HepG2 (cell line): ENCODE measurements around the gene WNK1.

Experiments used
- GTF2F1 ChIP-seq: fragments of 150-350 bp; IDR thresholded peaks from 2 replicates; pipeline ENCODE4 v1.6.1; 2014; ENCODE audit warnings: low read length
- MYC ChIP-seq: sonication (generic); formaldehyde crosslinking; IDR thresholded peaks from 2 replicates; pipeline ENCODE4 v1.9.0; 2021; ENCODE audit warnings: missing genetic modification reagents, borderline replicate concordance
- NFE2L2 ChIP-seq: fragments of 150-350 bp; IDR thresholded peaks from 2 replicates; pipeline ENCODE4 v1.6.1; 2014; ENCODE audit warnings: low read length
- POLR2AphosphoS5 ChIP-seq: IDR thresholded peaks from 2 replicates; pipeline ENCODE4 v1.6.1; 2012; ENCODE audit warnings: low read depth, low read length
- RBM39 ChIP-seq: fragments of 200-400 bp; formaldehyde crosslinking; IDR thresholded peaks from one replicate; pipeline ENCODE4 v1.6.1; 2018; ENCODE audit warnings: antibody characterized with exemption, mild to moderate bottlenecking, low read depth, low read length; ENCODE audit not compliant: poor library complexity, severe bottlenecking
- YY1 ChIP-seq: IDR thresholded peaks from 2 replicates; pipeline ENCODE4 v1.6.1; 2011; ENCODE audit warnings: low read length, low read depth, moderate library complexity, mild to moderate bottlenecking; ENCODE audit not compliant: insufficient read depth, insufficient replicate concordance
- TF ChIP-seq, protein P1 (sequence below): IDR thresholded peaks from 2 replicates; pipeline ENCODE4 v1.6.1; 2012; ENCODE audit warnings: inconsistent platforms
- TF ChIP-seq, protein P2 (sequence below), 2 experiments: IDR thresholded peaks; 2 replicates each; pipeline ENCODE4 v1.6.1; 2011 to 2012; ENCODE audit warnings: low read length in 2 of 2, borderline replicate concordance in 1 of 2, low read depth in 1 of 2, mild to moderate bottlenecking in 1 of 2, moderate library complexity in 1 of 2
- TF ChIP-seq, protein P3 (sequence below): sonication (generic); formaldehyde crosslinking; IDR thresholded peaks from 2 replicates; pipeline ENCODE4 v1.5.1; 2020; ENCODE audit warnings: missing genetic modification reagents, mild to moderate bottlenecking, borderline replicate concordance
- TF ChIP-seq, protein P4 (sequence below): sonication (generic); formaldehyde crosslinking; IDR thresholded peaks from 2 replicates; pipeline ENCODE4 v1.4.0; 2020; ENCODE audit warnings: mild to moderate bottlenecking, missing genetic modification reagents

DNA sequence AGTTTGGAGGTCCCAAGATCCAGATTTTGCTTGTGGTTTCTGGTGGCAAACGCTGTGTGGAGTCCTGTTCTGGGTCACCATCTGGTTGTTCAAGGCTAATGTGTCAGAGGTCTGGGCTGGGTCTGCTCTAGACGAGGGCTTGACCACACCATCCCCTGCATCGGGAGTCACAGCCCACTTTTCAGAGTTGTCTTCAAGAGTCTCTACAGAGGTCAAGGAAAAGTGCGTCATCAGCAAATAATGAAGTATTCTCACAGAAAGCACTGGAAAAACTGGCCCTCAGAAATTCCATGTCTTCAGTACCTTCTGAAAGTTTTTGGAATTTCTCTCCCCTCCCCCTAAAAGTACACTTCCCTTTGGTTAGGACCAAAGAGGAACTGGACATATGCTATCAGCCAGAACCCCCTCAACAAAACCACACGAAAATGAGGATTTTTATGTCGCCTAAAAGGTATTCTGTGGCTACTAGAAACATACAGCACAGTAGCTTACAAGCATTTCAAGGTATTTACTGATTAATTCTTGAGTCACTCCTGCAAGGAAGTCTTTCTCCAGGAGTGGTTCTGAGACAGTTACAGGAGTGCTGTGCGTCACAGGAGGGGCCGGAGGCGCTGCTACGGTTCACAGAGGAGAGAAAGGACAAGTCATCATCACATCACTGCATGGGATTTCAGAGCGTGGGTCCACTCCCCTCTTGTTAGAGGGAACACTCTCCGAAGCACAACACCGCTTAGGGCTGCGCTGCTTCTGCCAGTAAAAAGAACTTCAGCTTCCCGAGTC, 161.7 kb downstream of the WNK1 start:
- TF ChIP-seq, protein P1, sequence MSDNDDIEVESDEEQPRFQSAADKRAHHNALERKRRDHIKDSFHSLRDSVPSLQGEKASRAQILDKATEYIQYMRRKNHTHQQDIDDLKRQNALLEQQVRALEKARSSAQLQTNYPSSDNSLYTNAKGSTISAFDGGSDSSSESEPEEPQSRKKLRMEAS = no peak
- TF ChIP-seq YY1 = no peak
- TF ChIP-seq, protein P2, sequence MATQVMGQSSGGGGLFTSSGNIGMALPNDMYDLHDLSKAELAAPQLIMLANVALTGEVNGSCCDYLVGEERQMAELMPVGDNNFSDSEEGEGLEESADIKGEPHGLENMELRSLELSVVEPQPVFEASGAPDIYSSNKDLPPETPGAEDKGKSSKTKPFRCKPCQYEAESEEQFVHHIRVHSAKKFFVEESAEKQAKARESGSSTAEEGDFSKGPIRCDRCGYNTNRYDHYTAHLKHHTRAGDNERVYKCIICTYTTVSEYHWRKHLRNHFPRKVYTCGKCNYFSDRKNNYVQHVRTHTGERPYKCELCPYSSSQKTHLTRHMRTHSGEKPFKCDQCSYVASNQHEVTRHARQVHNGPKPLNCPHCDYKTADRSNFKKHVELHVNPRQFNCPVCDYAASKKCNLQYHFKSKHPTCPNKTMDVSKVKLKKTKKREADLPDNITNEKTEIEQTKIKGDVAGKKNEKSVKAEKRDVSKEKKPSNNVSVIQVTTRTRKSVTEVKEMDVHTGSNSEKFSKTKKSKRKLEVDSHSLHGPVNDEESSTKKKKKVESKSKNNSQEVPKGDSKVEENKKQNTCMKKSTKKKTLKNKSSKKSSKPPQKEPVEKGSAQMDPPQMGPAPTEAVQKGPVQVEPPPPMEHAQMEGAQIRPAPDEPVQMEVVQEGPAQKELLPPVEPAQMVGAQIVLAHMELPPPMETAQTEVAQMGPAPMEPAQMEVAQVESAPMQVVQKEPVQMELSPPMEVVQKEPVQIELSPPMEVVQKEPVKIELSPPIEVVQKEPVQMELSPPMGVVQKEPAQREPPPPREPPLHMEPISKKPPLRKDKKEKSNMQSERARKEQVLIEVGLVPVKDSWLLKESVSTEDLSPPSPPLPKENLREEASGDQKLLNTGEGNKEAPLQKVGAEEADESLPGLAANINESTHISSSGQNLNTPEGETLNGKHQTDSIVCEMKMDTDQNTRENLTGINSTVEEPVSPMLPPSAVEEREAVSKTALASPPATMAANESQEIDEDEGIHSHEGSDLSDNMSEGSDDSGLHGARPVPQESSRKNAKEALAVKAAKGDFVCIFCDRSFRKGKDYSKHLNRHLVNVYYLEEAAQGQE (IDR thresholded peaks at IDR 0.05; ENCODE audit: borderline replicate concordance in 1 of 2, low read depth in 1 of 2, low read length in 2 of 2) = no peak
- TF ChIP-seq MYC (CRISPR knock-in tag) = no peak
- no peak for TF ChIP-seq GTF2F1
- TF ChIP-seq, protein P3, sequence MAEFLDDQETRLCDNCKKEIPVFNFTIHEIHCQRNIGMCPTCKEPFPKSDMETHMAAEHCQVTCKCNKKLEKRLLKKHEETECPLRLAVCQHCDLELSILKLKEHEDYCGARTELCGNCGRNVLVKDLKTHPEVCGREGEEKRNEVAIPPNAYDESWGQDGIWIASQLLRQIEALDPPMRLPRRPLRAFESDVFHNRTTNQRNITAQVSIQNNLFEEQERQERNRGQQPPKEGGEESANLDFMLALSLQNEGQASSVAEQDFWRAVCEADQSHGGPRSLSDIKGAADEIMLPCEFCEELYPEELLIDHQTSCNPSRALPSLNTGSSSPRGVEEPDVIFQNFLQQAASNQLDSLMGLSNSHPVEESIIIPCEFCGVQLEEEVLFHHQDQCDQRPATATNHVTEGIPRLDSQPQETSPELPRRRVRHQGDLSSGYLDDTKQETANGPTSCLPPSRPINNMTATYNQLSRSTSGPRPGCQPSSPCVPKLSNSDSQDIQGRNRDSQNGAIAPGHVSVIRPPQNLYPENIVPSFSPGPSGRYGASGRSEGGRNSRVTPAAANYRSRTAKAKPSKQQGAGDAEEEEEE = no peak
- no peak for TF ChIP-seq RBM39
- TF ChIP-seq POLR2AphosphoS5 = no peak
- TF ChIP-seq, protein P4, sequence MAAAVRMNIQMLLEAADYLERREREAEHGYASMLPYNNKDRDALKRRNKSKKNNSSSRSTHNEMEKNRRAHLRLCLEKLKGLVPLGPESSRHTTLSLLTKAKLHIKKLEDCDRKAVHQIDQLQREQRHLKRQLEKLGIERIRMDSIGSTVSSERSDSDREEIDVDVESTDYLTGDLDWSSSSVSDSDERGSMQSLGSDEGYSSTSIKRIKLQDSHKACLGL (CRISPR knock-in tag) = no peak
- TF ChIP-seq NFE2L2 = no peak
